ENCODE measurements around the gene FCHSD2. TPM values are rescaled to one million over a fixed set of nuclear protein-coding genes. Genes with fewer than 3 reads are reported as not detected.
A peak's percentile ranks its signal among the peaks of the same experiment; 100 is the strongest.

The FCHSD2 gene
- total and polyA plus RNA-seq, 9 of the 15 experiments (the other 6 are each of a cell fraction or from before 2014, with no cell fraction given), result 1.8 to 14.7 (median 6.4) TPM

DNA sequence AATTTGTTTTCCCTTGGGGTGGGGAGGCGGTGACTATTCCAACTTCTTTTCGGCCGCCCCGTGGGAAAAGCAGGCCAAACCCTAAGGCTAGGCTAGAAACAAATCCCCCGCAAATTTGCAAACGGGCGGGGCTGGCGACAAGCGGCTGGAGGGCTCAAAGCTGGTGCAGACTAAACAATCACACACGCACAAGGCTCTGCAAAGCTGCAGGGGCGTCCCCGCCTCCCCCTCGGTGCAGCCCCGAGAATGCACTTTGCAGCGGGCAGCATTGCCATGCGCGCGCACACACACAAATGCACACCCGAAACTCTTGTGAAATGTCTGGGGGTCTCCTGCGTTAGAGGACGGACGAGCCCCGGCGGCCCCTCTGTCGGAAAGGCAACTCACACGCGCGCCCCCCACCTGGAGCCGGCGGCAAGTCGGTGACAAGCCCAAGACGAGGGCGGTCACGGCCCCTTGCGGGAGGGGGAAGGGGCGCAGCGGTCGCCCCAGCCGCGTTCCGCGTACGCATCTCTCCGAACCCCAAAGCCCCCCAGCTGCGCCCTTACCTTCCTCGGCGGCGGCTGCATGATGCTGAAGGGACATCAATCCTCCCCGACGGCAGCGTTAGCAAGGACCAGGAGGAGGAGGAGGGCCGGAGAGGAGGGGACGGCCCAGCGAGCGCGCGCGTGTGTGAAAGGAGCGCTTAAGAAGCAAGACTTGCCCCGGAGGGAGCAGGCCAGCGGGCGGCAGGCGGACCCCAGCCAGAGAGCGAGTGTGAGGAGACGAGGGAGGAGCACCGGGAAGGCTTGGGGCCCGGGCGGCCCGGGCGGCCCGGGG is 600 bp downstream of the FCHSD2 start (continued):
- peak in 1 of 2 experiments; percentile 27; a peak in 1 of 4 replicates for TF ChIP-seq TRIM24 (IDR thresholded peaks at IDR 0.05)
- TF ChIP-seq HNRNPL (IDR thresholded peaks at IDR 0.05; ENCODE audit: low read depth, low read length), result 0 out of 2 replicates have a peak, but pooled peaks have one; percentile 7
- TF ChIP-seq PCBP1 (IDR thresholded peaks at IDR 0.05; ENCODE audit: low read depth, low read length, poor library complexity, severe bottlenecking), result peak; percentile 82
- TF ChIP-seq, protein P1, sequence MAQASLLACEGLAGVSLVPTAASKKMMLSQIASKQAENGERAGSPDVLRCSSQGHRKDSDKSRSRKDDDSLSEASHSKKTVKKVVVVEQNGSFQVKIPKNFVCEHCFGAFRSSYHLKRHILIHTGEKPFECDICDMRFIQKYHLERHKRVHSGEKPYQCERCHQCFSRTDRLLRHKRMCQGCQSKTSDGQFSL (CRISPR knock-in tag; IDR thresholded peaks at IDR 0.05), result 0 out of 2 replicates have a peak, but pooled peaks have one; percentile 36
- TF ChIP-seq, protein P1 (tag; IDR thresholded peaks at IDR 0.05), result 0 out of 4 replicates have a peak, but pooled peaks of 1 of the 2 experiments have one; percentile 10
- peak; percentile 75 for TF ChIP-seq NFIC (IDR thresholded peaks at IDR 0.05)
- no peak for TF ChIP-seq FOXK1 (CRISPR knock-in tag; IDR thresholded peaks at IDR 0.05; ENCODE audit: borderline replicate concordance)
- 0 out of 2 replicates have a peak, but pooled peaks have one; percentile 9 for TF ChIP-seq KDM2B (CRISPR knock-in tag; IDR thresholded peaks at IDR 0.05)
- peak; percentile 4; the same call in 1 of the 2 replicates for TF ChIP-seq ETS1 (conservative IDR thresholded peaks at IDR 0.05; ENCODE audit: control insufficient read depth, low read depth, low read length)
- TF ChIP-seq KDM4B (IDR thresholded peaks at IDR 0.05; ENCODE audit: borderline replicate concordance in 2 of 2, low read depth in 1 of 2), result 0 out of 4 replicates have a peak, but pooled peaks of 1 of the 2 experiments have one; percentile 16
- peak; percentile 74; the same call in 1 of the 2 replicates for TF ChIP-seq ZNF511 (CRISPR knock-in tag; IDR thresholded peaks at IDR 0.05)
- TF ChIP-seq LCOR (CRISPR knock-in tag; IDR thresholded peaks at IDR 0.05), result no peak
- TF ChIP-seq SIN3A (IDR thresholded peaks at IDR 0.05; ENCODE audit: borderline replicate concordance in 2 of 2, control insufficient read depth in 1 of 2, low read depth in 2 of 2, low read length in 2 of 2), result 0 out of 4 replicates have a peak, but pooled peaks of 1 of the 2 experiments have one; percentile 8
- peak; percentile 96 for TF ChIP-seq NCOA6 (IDR thresholded peaks at IDR 0.05)
- peak; percentile 39; the same call in 1 of the 2 replicates for TF ChIP-seq RBFOX2 (IDR thresholded peaks at IDR 0.05; ENCODE audit: low read depth, low read length)
- TF ChIP-seq CTCFL (IDR thresholded peaks at IDR 0.05; ENCODE audit: borderline replicate concordance, insufficient read depth, low read depth, low read length, poor library complexity, severe bottlenecking), result no peak
- peak; percentile 74 for TF ChIP-seq FIP1L1 (IDR thresholded peaks at IDR 0.05; ENCODE audit: low read depth, low read length, poor library complexity, severe bottlenecking)
- 0 out of 2 replicates have a peak, but pooled peaks have one; percentile 13 for TF ChIP-seq RB1 (IDR thresholded peaks at IDR 0.05; ENCODE audit: low read depth)
- TF ChIP-seq CTBP1 (IDR thresholded peaks at IDR 0.05; ENCODE audit: borderline replicate concordance), result peak; percentile 34
- no peak for TF ChIP-seq ZNF668 (CRISPR knock-in tag; IDR thresholded peaks at IDR 0.05)

Measured in K562 (cell line).